ENCODE measurements around the gene MAB21L2. TPM values are rescaled to one million over a fixed set of nuclear protein-coding genes. Genes with fewer than 3 reads are reported as not detected.

Gene MAB21L2
- polyA plus RNA-seq, 3 donors: not detected

GRCh38 chr4:150619042-150619441 lies 37.1 kb downstream of the MAB21L2 start:
- Histone ChIP-seq H3K4me3 (replicated peaks in 1 of 3; ENCODE audit: low read depth in 2 of 3, low read length in 3 of 3) (no peak overlapping the region), H3K79me2 (ENCODE audit: insufficient read depth, low read length) (no peaks in the 10 kb centered on the region), H3K9ac (ENCODE audit: insufficient read depth, low read length, poor library complexity, severe bottlenecking) (no peak overlapping the region), H3K27me3 (ENCODE audit: control insufficient read depth in 2 of 2, insufficient read depth in 2 of 2, low read length in 2 of 2) (no peaks in the 10 kb centered on the region), H2AFZ (ENCODE audit: insufficient read depth, low read depth, low read length, poor library complexity, severe bottlenecking) (no peak overlapping the region), H3K36me3 (replicated peaks in 1 of 2; ENCODE audit: control insufficient read depth in 1 of 2, insufficient read depth in 2 of 2, low read length in 2 of 2) (no peaks in the 10 kb centered on the region), H3K9me3 (replicated peaks in 1 of 2; ENCODE audit: control insufficient read depth in 1 of 2, insufficient read depth in 1 of 2, low read length in 2 of 2) (no peaks in the 10 kb centered on the region), H3K27ac (ENCODE audit: low read depth in 1 of 2, low read length in 2 of 2) (no peak overlapping the region), H3K4me2 (replicated peaks; ENCODE audit: extremely low read depth, low read length, poor library complexity, severe bottlenecking) (no peak overlapping the region), H3K4me1 (ENCODE audit: control insufficient read depth in 1 of 2, insufficient read depth in 2 of 2, low read length in 2 of 2) (no peaks in the 10 kb centered on the region), H4K20me1 (ENCODE audit: insufficient read depth, low read length) (no peaks in the 10 kb centered on the region)
- Mint-ChIP-seq H3K4me3 (no peak overlapping the region), H3K27ac (no peak overlapping the region), H3K36me3 (no peaks in the 10 kb centered on the region), H3K9me3 (peaks cover 0 to 4% (median 2%) of the 10 kb centered on the region in 7 donors), H3K27me3 (ENCODE audit: low read depth in 3 of 3) (no peaks in the 10 kb centered on the region), H3K4me1 (no peaks in the 10 kb centered on the region)
- intact Hi-C loops (cut with micrococcal nuclease): no loop called here
- TF ChIP-seq CTCF (IDR thresholded peaks at IDR 0.05): no peak
- no CpG with 5 or more reads among the region's 1 CpG for WGBS (ENCODE audit: insufficient coverage)
- no peak for DNase-seq

DNA sequence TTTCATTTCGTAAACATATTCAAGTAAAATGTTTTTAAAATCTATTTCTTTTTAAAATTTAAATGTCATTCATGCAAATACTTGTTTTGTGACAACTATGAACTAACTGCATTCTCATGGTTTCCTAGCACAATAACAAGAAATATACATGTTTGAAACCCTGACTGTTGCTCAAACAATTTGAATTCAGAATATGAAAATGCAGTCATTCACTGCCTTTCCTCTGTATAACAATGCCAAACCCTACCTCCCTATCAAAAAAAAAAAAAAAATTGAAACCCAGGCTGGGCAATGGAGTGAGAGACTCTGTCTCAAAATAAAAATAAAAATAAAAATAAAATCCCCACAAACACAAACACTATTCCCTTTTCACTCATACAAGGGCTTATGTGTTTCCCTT lies 42.1 kb downstream of the MAB21L2 start:
- no peak overlapping the region for H3K4me3 Mint-ChIP-seq
- no peaks in the 10 kb centered on the region for H4K20me1 ChIP-seq (ENCODE audit: insufficient read depth, low read length)
- no peak overlapping the region for H3K27ac Mint-ChIP-seq
- H3K27me3 ChIP-seq (ENCODE audit: control insufficient read depth in 2 of 2, insufficient read depth in 2 of 2, low read length in 2 of 2): no peaks in the 10 kb centered on the region
- no peaks in the 10 kb centered on the region for H3K79me2 ChIP-seq (ENCODE audit: insufficient read depth, low read length)
- TF ChIP-seq CTCF (IDR thresholded peaks at IDR 0.05): no peak
- H3K4me1 ChIP-seq (ENCODE audit: control insufficient read depth in 1 of 2, insufficient read depth in 2 of 2, low read length in 2 of 2): no peaks in the 10 kb centered on the region
- H3K9me3 Mint-ChIP-seq: peaks cover 0 to 4% (median 2%) of the 10 kb centered on the region in 7 donors
- H3K27me3 Mint-ChIP-seq (ENCODE audit: low read depth in 3 of 3): no peaks in the 10 kb centered on the region
- H3K27ac ChIP-seq (ENCODE audit: low read depth in 1 of 2, low read length in 2 of 2): no peak overlapping the region
- intact Hi-C loops (cut with micrococcal nuclease): no loop called here
- no peak overlapping the region for H3K4me2 ChIP-seq (replicated peaks; ENCODE audit: extremely low read depth, low read length, poor library complexity, severe bottlenecking)
- no peaks in the 10 kb centered on the region for H3K4me1 Mint-ChIP-seq
- H3K36me3 ChIP-seq (replicated peaks in 1 of 2; ENCODE audit: control insufficient read depth in 1 of 2, insufficient read depth in 2 of 2, low read length in 2 of 2): no peaks in the 10 kb centered on the region
- no peaks in the 10 kb centered on the region for H3K36me3 Mint-ChIP-seq
- no peak for DNase-seq
- H3K4me3 ChIP-seq (replicated peaks in 1 of 3; ENCODE audit: low read depth in 2 of 3, low read length in 3 of 3): no peak overlapping the region
- no peak overlapping the region for H3K9ac ChIP-seq (ENCODE audit: insufficient read depth, low read length, poor library complexity, severe bottlenecking)
- no peaks in the 10 kb centered on the region for H3K9me3 ChIP-seq (replicated peaks in 1 of 2; ENCODE audit: control insufficient read depth in 1 of 2, insufficient read depth in 1 of 2, low read length in 2 of 2)
- no CpG with 5 or more reads among the region's 1 CpG for WGBS (ENCODE audit: insufficient coverage)
- no peak overlapping the region for H2AFZ ChIP-seq (ENCODE audit: insufficient read depth, low read depth, low read length, poor library complexity, severe bottlenecking)
